Stimulated activated CD4-positive, alpha-beta T cell treated with anti-CD3 and anti-CD28 coated beads, Interleukin-2, amount 100 ng/mL, for 48 hours (primary cell): ENCODE measurements around the gene ZNF79.
"Not testable (repeated sequence)": the region's sequence is repeated elsewhere in the genome, so short reads cannot be mapped to it uniquely, and the experiment has no call there.

ENCODE experiments used
- DNase-seq, 2 donors: peaks; one replicate each; pipeline ENCODE4 v3.0.0-alpha.2; 2020

The ZNF79 gene

GRCh38 chr9:127458921-127459320 is 34.7 kb downstream of the ZNF79 start:
- no peak for DNase-seq

- DNase-seq = no peak
Observed at GRCh38 chr9:127463382-127463781, 39.2 kb downstream of the ZNF79 start.

DNA sequence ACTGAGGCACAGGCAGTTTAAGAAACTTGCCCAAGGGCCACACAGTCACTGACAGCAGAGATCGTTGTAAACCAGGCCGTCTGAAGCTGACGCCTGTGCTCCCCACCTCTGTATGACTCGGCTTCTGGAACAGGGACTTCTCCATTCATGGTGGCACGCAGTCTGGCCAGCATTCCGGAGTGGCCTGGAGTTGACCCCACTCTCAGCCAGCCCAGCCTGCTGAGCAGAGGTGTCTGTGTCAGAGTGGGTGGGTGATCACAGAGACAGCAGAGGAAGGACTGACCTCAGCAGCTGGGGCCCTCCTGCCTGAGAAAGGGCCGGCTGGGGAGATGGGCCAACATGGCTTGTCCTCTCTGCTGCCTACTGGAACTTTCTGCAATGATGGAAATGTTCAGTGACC is 39.7 kb downstream of the ZNF79 start:
- no peak for DNase-seq

- not testable (repeated sequence) for DNase-seq
Observed at GRCh38 chr9:127466407-127466917, 42.3 kb downstream of the ZNF79 start.

- no peak for DNase-seq
Observed at GRCh38 chr9:127467621-127468020, 43.4 kb downstream of the ZNF79 start.

DNA sequence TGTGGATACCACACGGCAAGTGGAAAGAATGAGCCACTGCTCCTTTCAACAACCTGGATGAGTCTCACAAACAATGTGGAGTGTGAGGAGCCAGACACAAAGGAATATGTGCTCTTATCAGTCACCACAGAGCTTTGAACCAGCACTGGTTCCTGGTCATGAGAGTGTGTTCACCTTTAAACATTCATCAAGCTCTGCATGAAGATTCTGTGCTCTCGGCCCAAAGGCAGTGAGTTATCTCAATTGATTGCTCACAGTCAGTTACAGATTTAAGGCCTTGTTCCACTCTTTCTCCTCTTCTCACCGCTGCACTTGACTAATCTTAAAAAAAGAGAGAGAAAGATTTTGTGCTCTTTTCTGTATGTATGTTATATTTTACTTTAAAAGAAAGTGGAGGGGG is 46.5 kb downstream of the ZNF79 start:
- DNase-seq = no peak

- no peak for DNase-seq
Observed at GRCh38 chr9:127473501-127473900, 49.3 kb downstream of the ZNF79 start.

DNA sequence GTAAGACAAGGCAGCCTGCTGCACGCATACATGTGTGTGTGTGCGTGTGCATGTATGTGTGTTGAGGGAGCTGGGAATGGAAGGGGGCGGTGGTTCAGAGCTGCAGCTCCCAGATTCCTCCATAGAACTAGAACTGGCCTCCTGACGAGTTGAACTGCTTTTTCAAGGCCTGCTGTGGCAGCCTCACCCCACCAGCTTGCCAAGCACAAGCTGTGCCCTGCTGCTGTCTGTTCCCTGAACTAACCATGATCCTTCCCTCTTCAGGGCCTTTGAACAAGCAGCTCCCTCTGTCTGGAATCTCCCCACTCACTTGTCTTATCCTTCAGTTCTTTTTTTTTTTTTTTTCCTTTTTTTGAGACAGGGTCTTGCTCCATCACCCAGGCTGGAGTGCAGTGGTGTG is 49.8 kb downstream of the ZNF79 start:
- no peak for DNase-seq

- DNase-seq = no peak
Observed at GRCh38 chr9:127474592-127474991, 50.4 kb downstream of the ZNF79 start.

DNA sequence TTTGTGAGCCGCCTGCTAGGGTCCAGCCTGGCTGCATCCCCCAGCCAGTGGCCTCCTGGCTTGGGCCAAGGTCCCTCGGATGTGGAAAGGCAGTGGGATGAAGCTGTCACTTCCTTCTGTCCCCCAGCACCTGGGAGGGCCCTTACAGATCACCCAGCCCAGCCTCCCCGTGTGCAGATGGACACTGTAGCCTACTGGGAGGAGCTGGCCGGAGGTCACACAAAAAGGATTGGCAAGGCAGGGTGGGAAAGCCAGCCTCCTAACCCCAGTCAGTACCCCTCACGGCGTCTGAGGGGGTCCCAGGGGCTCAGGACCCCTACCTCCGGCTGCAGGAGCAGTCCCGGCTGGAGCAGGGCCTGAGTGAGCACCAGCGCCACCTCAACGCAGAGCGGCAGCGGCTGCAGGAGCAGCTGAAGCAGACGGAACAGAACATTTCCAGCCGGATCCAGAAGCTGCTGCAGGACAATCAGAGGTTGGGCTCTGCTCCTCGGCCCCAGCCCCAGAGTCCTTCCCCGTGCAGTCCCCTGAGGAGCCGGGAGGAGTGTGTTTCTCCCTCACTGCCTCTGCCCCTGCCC is 55.4 kb downstream of the ZNF79 start:
- DNase-seq = no peak

GRCh38 chr9:127482662-127483061 is 58.5 kb downstream of the ZNF79 start:
- no peak for DNase-seq

DNA sequence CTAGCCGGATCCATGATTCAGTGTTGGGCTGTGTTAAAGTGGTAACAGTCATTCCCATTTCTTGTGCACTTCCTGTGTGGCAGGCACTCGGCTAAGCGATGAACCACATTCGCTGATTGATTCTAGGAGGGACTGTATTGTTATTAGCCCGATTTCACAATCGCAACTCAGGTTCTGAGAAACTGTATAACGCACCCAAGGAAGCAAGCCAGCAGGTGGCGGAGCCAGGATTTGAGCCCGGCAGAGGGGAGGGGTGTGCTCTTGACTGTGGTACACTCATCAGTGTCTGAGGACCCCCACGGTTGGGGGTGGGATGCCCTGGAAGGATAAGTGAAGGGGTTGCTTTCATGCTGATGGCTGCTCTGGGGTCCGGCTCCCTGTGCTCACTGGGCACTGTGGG is 61.8 kb downstream of the ZNF79 start:
- DNase-seq = no peak

- DNase-seq = no peak
Observed at GRCh38 chr9:127488946-127489345, 64.8 kb downstream of the ZNF79 start.

GRCh38 chr9:127489471-127490115 is 65.4 kb downstream of the ZNF79 start:
- DNase-seq = no peak

GRCh38 chr9:127490535-127491230 is 66.5 kb downstream of the ZNF79 start:
- no peak for DNase-seq

GRCh38 chr9:127491516-127491915 is 67.3 kb downstream of the ZNF79 start:
- DNase-seq = no peak

- DNase-seq = no peak
Observed at GRCh38 chr9:127492616-127493015, 68.4 kb downstream of the ZNF79 start.

GRCh38 chr9:127493592-127494303 is 69.6 kb downstream of the ZNF79 start:
- DNase-seq = no peak

- no peak for DNase-seq
Observed at GRCh38 chr9:127494304-127494702, 70.1 kb downstream of the ZNF79 start.
